HUES48 (cell line): ENCODE results near the gene LAMA2.

Experiments used
- H3K27ac ChIP-seq: one replicate; pipeline ENCODE4 v1.7.0; 2013; ENCODE audit warnings: low read depth, low read length, inconsistent platforms
- H3K27me3 ChIP-seq: 2 replicates; pipeline ENCODE4 v1.6.1; 2013; ENCODE audit warnings: mild to moderate bottlenecking, low read length; ENCODE audit not compliant: control insufficient read depth, insufficient read depth
- H3K36me3 ChIP-seq: 2 replicates; pipeline ENCODE4 v1.6.1; 2013; ENCODE audit warnings: low read length; ENCODE audit not compliant: control insufficient read depth, insufficient read depth
- H3K4me1 ChIP-seq: 2 replicates; pipeline ENCODE4 v1.6.1; 2013; ENCODE audit warnings: mild to moderate bottlenecking, low read length; ENCODE audit not compliant: control insufficient read depth, insufficient read depth
- H3K4me3 ChIP-seq: 2 replicates; pipeline ENCODE4 v1.5.1; 2013; ENCODE audit warnings: mild to moderate bottlenecking, low read depth, low read length
- H3K9ac ChIP-seq: 2 replicates; pipeline ENCODE4 v1.6.1; 2013; ENCODE audit warnings: mild to moderate bottlenecking, low read depth, low read length, moderate library complexity
- H3K9me3 ChIP-seq: 2 replicates; pipeline ENCODE4 v1.6.1; 2013; ENCODE audit warnings: low read length; ENCODE audit not compliant: control insufficient read depth, insufficient read depth

Gene LAMA2

GRCh38 chr6:129264480-129265045 lies 381.6 kb downstream of the LAMA2 start:
- Histone ChIP-seq H3K27ac (no peak overlapping the region), H3K36me3 (no peaks in the 10 kb centered on the region), H3K9me3 (no peaks in the 10 kb centered on the region), H3K4me3 (no peak overlapping the region), H3K9ac (no peak overlapping the region), H3K27me3 (no peaks in the 10 kb centered on the region), H3K4me1 (0 out of 2 replicates have a peak, but pooled peaks cover 4% of the 10 kb centered on the region)

- Histone ChIP-seq H3K9ac (no peak overlapping the region), H3K9me3 (no peaks in the 10 kb centered on the region), H3K27me3 (no peaks in the 10 kb centered on the region), H3K27ac (no peak overlapping the region), H3K36me3 (no peaks in the 10 kb centered on the region), H3K4me1 (peaks cover 23% of the 10 kb centered on the region), H3K4me3 (no peak overlapping the region)
Observed at GRCh38 chr6:129267028-129267427, 384.1 kb downstream of the LAMA2 start.

DNA sequence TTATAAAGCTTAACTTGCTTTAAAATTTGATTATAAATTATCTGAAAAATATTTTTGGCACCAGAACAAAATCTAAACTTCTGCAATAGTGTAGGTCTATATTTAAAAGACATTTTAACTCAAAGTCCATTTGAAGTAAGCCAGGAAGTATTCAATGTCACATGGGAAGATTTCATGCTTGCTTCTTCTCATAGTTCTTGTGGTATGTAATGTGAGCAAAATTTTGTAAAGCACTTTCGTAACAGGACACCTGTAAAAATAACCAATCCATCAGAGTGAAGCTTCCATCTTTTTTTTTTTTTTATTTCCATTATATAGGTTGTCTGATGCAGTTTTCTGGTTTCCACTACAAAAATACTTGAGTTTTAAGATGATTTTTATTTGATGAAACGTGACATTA lies 386.1 kb downstream of the LAMA2 start:
- peaks cover 32% of the 10 kb centered on the region for H3K4me1 ChIP-seq

GRCh38 chr6:129269891-129270290 lies 387.0 kb downstream of the LAMA2 start:
- no peak overlapping the region for H3K27ac ChIP-seq
- no peak overlapping the region for H3K9ac ChIP-seq
- no peak overlapping the region for H3K4me3 ChIP-seq
- H3K4me1 ChIP-seq = peaks cover 32% of the 10 kb centered on the region
- H3K9me3 ChIP-seq = no peaks in the 10 kb centered on the region
- H3K36me3 ChIP-seq = no peaks in the 10 kb centered on the region
- no peaks in the 10 kb centered on the region for H3K27me3 ChIP-seq

More for the DNA sequence above, 386.1 kb downstream of the LAMA2 start:
- Histone ChIP-seq H3K36me3 (no peaks in the 10 kb centered on the region), H3K4me3 (no peak overlapping the region), H3K9me3 (no peaks in the 10 kb centered on the region), H3K27me3 (no peaks in the 10 kb centered on the region), H3K27ac (no peak overlapping the region), H3K9ac (no peak overlapping the region)

- no peak overlapping the region for H3K9ac ChIP-seq
- H3K9me3 ChIP-seq = no peaks in the 10 kb centered on the region
- H3K27ac ChIP-seq = no peak overlapping the region
- H3K36me3 ChIP-seq = no peaks in the 10 kb centered on the region
- peaks cover 32% of the 10 kb centered on the region for H3K4me1 ChIP-seq
- H3K27me3 ChIP-seq = no peaks in the 10 kb centered on the region
- H3K4me3 ChIP-seq = no peak overlapping the region
Observed at GRCh38 chr6:129270450-129270849, 387.5 kb downstream of the LAMA2 start.

- Histone ChIP-seq H3K4me3 (no peak overlapping the region), H3K27me3 (no peaks in the 10 kb centered on the region), H3K36me3 (no peaks in the 10 kb centered on the region), H3K4me1 (peaks cover 35% of the 10 kb centered on the region), H3K9ac (no peak overlapping the region), H3K9me3 (no peaks in the 10 kb centered on the region), H3K27ac (no peak overlapping the region)
Observed at GRCh38 chr6:129273161-129273560, 390.2 kb downstream of the LAMA2 start.

GRCh38 chr6:129276461-129276860 lies 393.5 kb downstream of the LAMA2 start:
- Histone ChIP-seq H3K4me3 (no peak overlapping the region), H3K36me3 (no peaks in the 10 kb centered on the region), H3K9me3 (no peaks in the 10 kb centered on the region), H3K9ac (no peak overlapping the region), H3K27me3 (no peaks in the 10 kb centered on the region), H3K27ac (no peak overlapping the region), H3K4me1 (peaks cover 20% of the 10 kb centered on the region)

- no peak overlapping the region for H3K27ac ChIP-seq
Observed at GRCh38 chr6:129276986-129277385, 394.0 kb downstream of the LAMA2 start.

DNA sequence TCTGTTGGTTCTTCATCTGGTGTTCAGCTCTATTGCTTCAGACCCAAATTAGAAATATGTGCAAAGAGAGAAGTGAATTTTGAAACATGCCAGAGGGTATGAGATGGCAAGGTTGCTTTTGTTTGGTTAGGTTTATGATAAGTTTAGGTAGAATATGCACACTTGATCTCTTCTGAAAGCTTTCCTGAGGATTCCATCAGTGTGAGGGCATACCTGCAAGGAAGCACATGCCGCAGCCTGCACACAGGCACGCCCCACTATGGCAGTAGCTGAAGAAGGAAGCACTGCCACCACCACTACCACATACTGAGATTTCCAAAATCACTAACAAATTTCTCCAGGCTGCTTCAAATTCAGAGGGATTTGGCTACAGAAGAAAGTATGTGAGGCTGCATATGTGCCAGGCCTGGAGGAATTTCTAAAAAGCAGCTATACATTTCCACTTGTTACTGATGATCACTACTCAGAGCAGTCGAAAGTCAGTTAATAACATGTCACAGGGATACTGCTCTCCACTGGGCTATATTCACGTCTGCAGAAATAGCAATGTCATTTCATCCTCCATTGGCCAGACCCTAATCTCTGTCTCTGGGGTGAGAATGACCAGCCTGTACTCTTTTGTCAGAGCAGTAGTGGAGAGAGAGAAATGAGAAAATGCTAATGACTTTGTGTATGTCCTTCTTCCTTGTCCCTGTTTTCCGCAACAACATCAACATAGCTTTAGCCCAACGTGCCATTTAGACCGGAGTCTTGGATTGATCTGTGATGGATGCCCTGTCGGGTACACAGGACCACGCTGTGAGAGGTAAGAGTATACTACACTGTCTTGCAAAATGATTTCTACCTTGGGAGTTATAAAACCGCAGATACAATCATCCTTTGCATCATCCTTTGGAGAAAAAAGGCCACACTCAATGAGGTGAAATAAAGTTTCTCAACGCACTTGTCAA lies 396.7 kb downstream of the LAMA2 start:
- H3K27ac ChIP-seq = no peak overlapping the region
- no peaks in the 10 kb centered on the region for H3K36me3 ChIP-seq
- peaks cover 8% of the 10 kb centered on the region for H3K4me1 ChIP-seq
- H3K9me3 ChIP-seq = no peaks in the 10 kb centered on the region
- H3K27me3 ChIP-seq = no peaks in the 10 kb centered on the region
- no peak overlapping the region for H3K9ac ChIP-seq
- H3K4me3 ChIP-seq = no peak overlapping the region

More at GRCh38 chr6:129276986-129277385, 394.0 kb downstream of the LAMA2 start:
- no peak overlapping the region for H3K9ac ChIP-seq
- no peaks in the 10 kb centered on the region for H3K27me3 ChIP-seq
- H3K4me1 ChIP-seq = peaks cover 16% of the 10 kb centered on the region
- no peaks in the 10 kb centered on the region for H3K9me3 ChIP-seq
- H3K4me3 ChIP-seq = no peak overlapping the region
- H3K36me3 ChIP-seq = no peaks in the 10 kb centered on the region

GRCh38 chr6:129280293-129280644 lies 397.3 kb downstream of the LAMA2 start:
- Histone ChIP-seq H3K4me1 (peaks cover 12% of the 10 kb centered on the region), H3K27me3 (no peaks in the 10 kb centered on the region), H3K27ac (no peak overlapping the region), H3K4me3 (no peak overlapping the region), H3K36me3 (no peaks in the 10 kb centered on the region), H3K9ac (no peak overlapping the region), H3K9me3 (no peaks in the 10 kb centered on the region)

DNA sequence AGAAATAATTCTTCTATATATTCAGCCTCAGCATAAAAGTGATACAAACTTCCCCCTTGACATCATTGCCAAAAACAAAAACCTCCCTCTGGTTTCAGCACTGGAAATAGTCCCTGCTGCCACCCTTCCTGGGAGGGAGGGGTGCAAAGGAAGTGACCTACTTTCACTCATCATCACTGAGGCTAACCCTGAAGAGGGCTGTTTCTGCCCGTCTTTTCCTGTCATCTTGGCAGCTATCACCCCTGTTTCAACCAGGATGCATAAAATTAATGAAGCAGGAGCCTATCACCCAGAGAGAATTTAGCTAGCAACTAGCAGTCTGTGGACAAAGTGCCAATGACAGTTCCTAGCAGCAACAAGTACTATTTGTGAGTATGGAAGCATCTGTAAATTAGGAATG lies 397.8 kb downstream of the LAMA2 start:
- H3K27ac ChIP-seq = no peak overlapping the region
- no peaks in the 10 kb centered on the region for H3K27me3 ChIP-seq
- peaks cover 12% of the 10 kb centered on the region for H3K4me1 ChIP-seq
- H3K36me3 ChIP-seq = no peaks in the 10 kb centered on the region
- no peaks in the 10 kb centered on the region for H3K9me3 ChIP-seq
- no peak overlapping the region for H3K9ac ChIP-seq
- H3K4me3 ChIP-seq = no peak overlapping the region
